Endodermal cell (in vitro differentiated cells): ENCODE measurements around the gene MFSD2B. TPM values are rescaled to one million over a fixed set of nuclear protein-coding genes. Genes with fewer than 3 reads are reported as not detected.

Experiments
- DNase-seq: peaks from one replicate; pipeline ENCODE4 v3.0.0-alpha.2; 2017
- H3K27ac ChIP-seq: 2 replicates; pipeline ENCODE4 v1.5.1; 2013; ENCODE audit warnings: mild to moderate bottlenecking, low read depth, low read length, moderate library complexity
- H3K27me3 ChIP-seq: 2 replicates; pipeline ENCODE4 v1.6.1; 2013; ENCODE audit warnings: mild to moderate bottlenecking, low read length, moderate library complexity; ENCODE audit not compliant: insufficient read depth, control insufficient read depth, poor library complexity, severe bottlenecking
- H3K36me3 ChIP-seq: 2 replicates; pipeline ENCODE4 v1.7.0; 2013; ENCODE audit warnings: mild to moderate bottlenecking, low read length, moderate library complexity; ENCODE audit not compliant: control insufficient read depth, insufficient read depth
- H3K4me1 ChIP-seq: one replicate; pipeline ENCODE4 v1.7.0; 2013; ENCODE audit warnings: low read length; ENCODE audit not compliant: control insufficient read depth, insufficient read depth
- H3K4me3 ChIP-seq: 2 replicates; pipeline ENCODE4 v1.5.1; 2013; ENCODE audit warnings: mild to moderate bottlenecking, low read length, moderate library complexity
- H3K9ac ChIP-seq: 2 replicates; pipeline ENCODE4 v1.6.1; 2013; ENCODE audit warnings: mild to moderate bottlenecking, low read length, moderate library complexity; ENCODE audit not compliant: poor library complexity, severe bottlenecking; ENCODE audit errors: extremely low read depth
- H3K9me3 ChIP-seq: 2 replicates; pipeline ENCODE4 v1.6.1; 2013; ENCODE audit warnings: mild to moderate bottlenecking, low read length, moderate library complexity; ENCODE audit not compliant: control insufficient read depth
- H3K27ac Mint-ChIP-seq: 2 replicates; pipeline ENCODE4 v1.8.0; 2020; ENCODE audit warnings: mixed read lengths
- H3K27me3 Mint-ChIP-seq: 2 replicates; pipeline ENCODE4 v1.8.0; 2021; ENCODE audit warnings: mild to moderate bottlenecking, mixed read lengths; ENCODE audit not compliant: insufficient read depth
- H3K36me3 Mint-ChIP-seq: 2 replicates; pipeline ENCODE4 v1.8.0; 2020; ENCODE audit warnings: low read depth, mixed read lengths
- H3K4me1 Mint-ChIP-seq: 2 replicates; pipeline ENCODE4 v1.8.0; 2020; ENCODE audit warnings: mixed read lengths
- H3K4me3 Mint-ChIP-seq: 2 replicates; pipeline ENCODE4 v1.8.0; 2020; ENCODE audit warnings: mild to moderate bottlenecking, moderate library complexity, mixed read lengths
- H3K9me3 Mint-ChIP-seq: 2 replicates; pipeline ENCODE4 v1.8.0; 2020; ENCODE audit warnings: mild to moderate bottlenecking, mixed read lengths
- CTCF ChIP-seq: fragments of 200-600 bp; sonication (generic); conservative IDR thresholded peaks from 2 replicates; pipeline ENCODE4 v1.5.0; 2021; ENCODE audit warnings: antibody characterized with exemption, mild to moderate bottlenecking
- WGBS, 2 experiments: methylation state at CpG; one replicate each; pipeline versions ENCODE4 v1.1.5 to v1.1.7; 2013; ENCODE audit warnings: missing lambda C conversion rate in 2 of 2, mixed read lengths in 1 of 2; ENCODE audit not compliant: insufficient coverage in 1 of 2, insufficient read length in 1 of 2; 5-methylcytosine and 5-hydroxymethylcytosine counted together
- total RNA-seq, 2 donors: library from RNA; stranded (reverse); fragmentation: NEBNext Ultra II Directional in 1 of 2; extraction: Animal tissue kit (Norgen Biotek cat#: 25700) in 1 of 2; gene quantifications; 2 replicates in 1 of 2; 3 replicates in 1 of 2; pipeline ENCODE4 v1.2.1, GENCODE V29; 2021

MFSD2B gene
- total RNA-seq, 2 donors from 2014 or later = 0.91 to 1.0 TPM

GRCh38 chr2:23994567-23994966, 15.3 kb upstream of the MFSD2B start:
- 86% methylated on average over 1 of the region's 1 CpG; no CpG with 5 or more reads in 1 of the 2 experiments for WGBS, 2 experiments
- H3K4me1 ChIP-seq = no peaks in the 10 kb centered on the region
- no peaks in the 10 kb centered on the region for H3K27me3 ChIP-seq
- TF ChIP-seq CTCF = no peak
- H3K36me3 ChIP-seq = peaks cover 27% of the 10 kb centered on the region
- Mint-ChIP-seq H3K27me3 (no peaks in the 10 kb centered on the region), H3K9me3 (no peaks in the 10 kb centered on the region), H3K4me3 (no peak overlapping the region), H3K4me1 (peaks cover 8% of the 10 kb centered on the region), H3K27ac (no peak overlapping the region), H3K36me3 (peaks cover 20% of the 10 kb centered on the region)
- H3K9me3 ChIP-seq = no peaks in the 10 kb centered on the region
- DNase-seq = no peak
- no peak overlapping the region for H3K4me3 ChIP-seq
- no peak overlapping the region for H3K9ac ChIP-seq
- H3K27ac ChIP-seq = no peak overlapping the region

- Histone ChIP-seq H3K9me3 (no peaks in the 10 kb centered on the region), H3K4me3 (no peak overlapping the region), H3K9ac (no peak overlapping the region), H3K4me1 (no peaks in the 10 kb centered on the region), H3K27ac (no peak overlapping the region), H3K36me3 (no peaks in the 10 kb centered on the region), H3K27me3 (peaks cover 25% of the 10 kb centered on the region)
- DNase-seq = no peak
- H3K27me3 Mint-ChIP-seq = peaks cover 24% of the 10 kb centered on the region
- TF ChIP-seq CTCF = no peak
- H3K36me3 Mint-ChIP-seq = no peaks in the 10 kb centered on the region
- peaks cover under 1% of the 10 kb centered on the region for H3K4me1 Mint-ChIP-seq
- H3K27ac Mint-ChIP-seq = no peak overlapping the region
- no peaks in the 10 kb centered on the region for H3K9me3 Mint-ChIP-seq
- H3K4me3 Mint-ChIP-seq = no peak overlapping the region
Measured at GRCh38 chr2:24007693-24008092, 2.2 kb upstream of the MFSD2B start.

- peak overlapping the region; percentile 17 for H3K27ac Mint-ChIP-seq
- H3K36me3 Mint-ChIP-seq = peaks cover 3% of the 10 kb centered on the region
- WGBS, 2 experiments = 85 to 95% methylated on average over 6 to 13 of the region's 13 CpGs
- Histone ChIP-seq H3K27ac (no peak overlapping the region), H3K4me3 (no peak overlapping the region), H3K36me3 (no peaks in the 10 kb centered on the region), H3K9me3 (no peaks in the 10 kb centered on the region), H3K4me1 (no peaks in the 10 kb centered on the region), H3K27me3 (peaks cover 25% of the 10 kb centered on the region), H3K9ac (no peak overlapping the region)
- peaks cover 24% of the 10 kb centered on the region for H3K27me3 Mint-ChIP-seq
- DNase-seq = no peak
- no peaks in the 10 kb centered on the region for H3K9me3 Mint-ChIP-seq
- H3K4me3 Mint-ChIP-seq = peak overlapping the region; percentile 51
- peaks cover 5% of the 10 kb centered on the region for H3K4me1 Mint-ChIP-seq
- no peak for TF ChIP-seq CTCF
Measured at GRCh38 chr2:24008672-24009366, 1.1 kb upstream of the MFSD2B start.
